Measurements from ENCODE around the gene GFOD2. TPM values are rescaled to one million over a fixed set of nuclear protein-coding genes. Genes with fewer than 3 reads are reported as not detected.
A peak's percentile ranks its signal among the peaks of the same experiment; 100 is the strongest.

The GFOD2 gene
- total RNA-seq, 1 donor from 2014 or later, result 31.7 TPM

DNA sequence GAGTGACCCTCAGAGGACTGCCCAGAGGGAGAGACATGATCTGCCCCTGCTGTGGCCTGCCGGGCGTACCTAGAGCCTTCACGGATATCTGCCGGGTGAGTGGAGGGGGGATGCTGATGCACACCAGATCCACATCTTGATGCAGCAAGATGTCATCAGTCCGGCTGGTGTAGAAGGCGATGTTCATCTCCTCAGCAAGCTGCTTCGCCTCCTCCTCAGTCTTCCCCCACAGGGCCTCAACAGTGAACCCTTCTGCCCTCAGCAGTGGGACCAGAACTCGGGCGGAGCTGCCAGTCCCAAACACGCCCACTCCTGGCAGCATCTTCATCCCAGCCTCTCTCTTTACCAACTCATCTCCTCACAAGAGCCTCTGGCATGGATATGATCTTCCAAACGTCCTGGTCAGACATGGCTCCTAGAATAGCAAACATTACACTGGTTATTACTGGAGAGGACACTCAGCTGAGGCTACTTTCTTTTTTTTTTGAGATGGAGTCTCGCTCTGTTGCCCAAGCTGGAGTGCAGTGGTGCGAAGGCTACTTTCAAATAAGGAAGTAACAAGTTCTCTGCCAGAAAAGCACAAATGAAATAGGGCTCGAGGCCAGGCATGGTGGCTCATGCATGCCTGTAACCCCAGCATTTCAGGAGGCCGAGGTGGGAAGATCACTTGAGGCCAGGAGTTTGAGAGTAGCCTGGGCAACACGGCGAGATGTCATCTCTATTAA, 33.6 kb downstream of the GFOD2 start:
- no peaks in the 10 kb centered on the region for H3K9me3 Mint-ChIP-seq
- H3K27me3 Mint-ChIP-seq, result no peaks in the 10 kb centered on the region
- TF ChIP-seq, protein P1, sequence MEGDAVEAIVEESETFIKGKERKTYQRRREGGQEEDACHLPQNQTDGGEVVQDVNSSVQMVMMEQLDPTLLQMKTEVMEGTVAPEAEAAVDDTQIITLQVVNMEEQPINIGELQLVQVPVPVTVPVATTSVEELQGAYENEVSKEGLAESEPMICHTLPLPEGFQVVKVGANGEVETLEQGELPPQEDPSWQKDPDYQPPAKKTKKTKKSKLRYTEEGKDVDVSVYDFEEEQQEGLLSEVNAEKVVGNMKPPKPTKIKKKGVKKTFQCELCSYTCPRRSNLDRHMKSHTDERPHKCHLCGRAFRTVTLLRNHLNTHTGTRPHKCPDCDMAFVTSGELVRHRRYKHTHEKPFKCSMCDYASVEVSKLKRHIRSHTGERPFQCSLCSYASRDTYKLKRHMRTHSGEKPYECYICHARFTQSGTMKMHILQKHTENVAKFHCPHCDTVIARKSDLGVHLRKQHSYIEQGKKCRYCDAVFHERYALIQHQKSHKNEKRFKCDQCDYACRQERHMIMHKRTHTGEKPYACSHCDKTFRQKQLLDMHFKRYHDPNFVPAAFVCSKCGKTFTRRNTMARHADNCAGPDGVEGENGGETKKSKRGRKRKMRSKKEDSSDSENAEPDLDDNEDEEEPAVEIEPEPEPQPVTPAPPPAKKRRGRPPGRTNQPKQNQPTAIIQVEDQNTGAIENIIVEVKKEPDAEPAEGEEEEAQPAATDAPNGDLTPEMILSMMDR (conservative IDR thresholded peaks at IDR 0.05), result no peak
- H3K4me1 Mint-ChIP-seq (ENCODE audit: unreplicated experiment), result no peaks in the 10 kb centered on the region
- peaks cover 11% of the 10 kb centered on the region for H3K36me3 Mint-ChIP-seq
- H3K4me3 Mint-ChIP-seq, result no peak overlapping the region
- H3K27ac Mint-ChIP-seq, result no peak overlapping the region
- DNase-seq (ENCODE audit: extremely low spot score, unreplicated experiment), result no peak

DNA sequence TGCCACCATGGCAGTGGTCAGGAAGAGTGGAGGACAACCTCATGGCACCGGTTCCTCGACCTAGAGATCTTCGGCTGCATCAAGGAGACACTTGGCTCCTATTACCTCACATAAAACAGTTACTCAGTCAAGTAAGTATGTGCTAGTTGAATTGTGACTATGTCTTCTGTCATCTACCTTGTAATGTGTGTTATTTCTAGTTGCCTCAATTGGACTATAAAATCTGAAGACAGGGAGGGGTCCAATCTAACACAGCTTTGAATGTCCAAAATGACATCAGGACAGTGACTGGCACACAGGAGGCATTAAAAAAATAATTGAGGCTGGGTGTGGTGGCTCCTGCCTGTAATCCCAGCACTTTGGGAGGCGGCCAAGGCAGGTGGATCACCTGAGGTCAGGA, 35.3 kb downstream of the GFOD2 start:
- Mint-ChIP-seq H3K27ac (no peak overlapping the region), H3K4me3 (no peak overlapping the region), H3K36me3 (peaks cover 7% of the 10 kb centered on the region), H3K27me3 (no peaks in the 10 kb centered on the region), H3K9me3 (no peaks in the 10 kb centered on the region), H3K4me1 (ENCODE audit: unreplicated experiment) (no peaks in the 10 kb centered on the region)
- no peak for DNase-seq (ENCODE audit: extremely low spot score, unreplicated experiment)
- TF ChIP-seq, protein P1 (conservative IDR thresholded peaks at IDR 0.05), result no peak

DNA sequence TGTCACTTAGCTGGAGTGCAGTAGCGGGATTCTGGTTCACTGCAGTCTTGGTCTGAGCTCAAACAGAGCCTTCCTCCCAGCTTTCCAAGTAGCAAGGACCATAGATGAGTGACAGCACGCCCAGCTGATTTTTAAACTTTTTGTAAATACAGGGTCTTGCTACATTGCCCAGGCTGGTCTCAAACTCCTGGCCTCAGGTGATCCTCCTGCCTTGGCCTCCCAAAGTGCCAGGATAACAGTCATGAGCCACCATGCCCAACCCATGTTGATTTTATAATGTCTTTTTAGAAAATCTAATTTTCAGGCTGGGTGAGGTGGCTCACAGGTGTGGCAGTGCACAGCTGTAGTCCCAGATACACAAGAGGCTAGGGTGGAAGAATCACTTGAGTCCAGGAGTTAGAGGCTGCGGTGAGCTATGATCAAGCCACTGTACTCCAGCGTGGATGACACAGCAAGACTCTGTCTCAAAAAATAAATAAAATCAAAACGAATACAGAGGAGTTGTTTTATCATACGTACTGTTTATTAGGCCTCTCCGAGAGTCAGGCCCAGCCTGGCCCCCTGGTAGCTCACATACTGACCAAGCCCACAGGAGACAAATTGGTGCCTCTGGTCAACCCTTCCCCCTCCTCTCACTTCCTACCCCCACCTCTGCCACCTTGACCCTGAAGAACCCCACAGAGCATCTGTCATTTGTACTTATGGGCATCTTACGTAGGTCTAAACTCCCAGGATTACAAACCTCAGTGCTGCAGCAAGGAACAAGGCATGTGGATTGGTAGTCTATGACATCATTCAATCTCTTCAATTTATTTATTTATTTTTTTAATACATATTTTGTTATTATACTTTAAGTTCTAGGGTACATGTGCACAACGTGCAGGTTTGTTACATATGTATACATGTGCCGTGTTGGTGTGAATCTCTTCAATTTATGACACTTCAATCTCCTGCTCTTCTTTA, 38.9 kb downstream of the GFOD2 start:
- TF ChIP-seq, protein P1 (conservative IDR thresholded peaks at IDR 0.05), result no peak
- no peak overlapping the region for H3K27ac Mint-ChIP-seq
- DNase-seq (ENCODE audit: extremely low spot score, unreplicated experiment), result no peak
- peaks cover 4% of the 10 kb centered on the region for H3K36me3 Mint-ChIP-seq
- peaks cover 5% of the 10 kb centered on the region for H3K4me1 Mint-ChIP-seq (ENCODE audit: unreplicated experiment)
- H3K4me3 Mint-ChIP-seq, result no peak overlapping the region
- H3K9me3 Mint-ChIP-seq, result no peaks in the 10 kb centered on the region
- H3K27me3 Mint-ChIP-seq, result no peaks in the 10 kb centered on the region

DNA sequence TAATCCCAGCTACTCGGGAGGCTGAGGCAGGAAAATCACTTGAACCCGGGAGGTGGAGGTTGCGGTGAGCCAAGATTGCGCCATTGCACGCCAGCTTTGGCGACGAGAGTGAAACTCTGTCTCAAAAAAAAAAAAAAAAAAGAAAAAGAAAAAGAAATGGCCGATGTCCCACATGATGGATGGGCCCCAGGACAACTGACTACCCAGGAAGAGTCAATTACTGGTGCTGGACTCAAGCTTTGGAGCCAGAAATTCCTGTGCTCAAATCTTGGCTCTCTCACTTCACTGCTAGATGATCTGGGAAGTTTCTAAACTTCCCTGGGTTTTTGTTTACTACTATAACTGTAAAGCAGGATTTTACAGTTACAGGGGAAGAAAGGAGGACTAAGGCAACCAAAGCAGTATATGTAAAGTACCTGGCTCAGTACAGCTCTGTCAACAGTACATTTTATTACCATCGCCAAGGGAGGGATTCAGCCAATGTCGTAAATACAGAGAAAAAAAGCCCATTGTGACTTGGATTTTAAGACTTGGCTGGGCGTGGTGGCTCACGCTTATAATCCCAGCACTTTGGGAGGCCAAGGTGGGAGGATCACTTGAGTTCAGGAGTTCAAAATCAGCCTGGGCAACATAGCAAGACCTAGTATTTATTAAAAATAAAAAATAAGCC, 40.6 kb downstream of the GFOD2 start:
- peak overlapping the region; percentile 42 for H3K27ac Mint-ChIP-seq
- no peak for DNase-seq (ENCODE audit: extremely low spot score, unreplicated experiment)
- H3K27me3 Mint-ChIP-seq, result no peaks in the 10 kb centered on the region
- H3K4me3 Mint-ChIP-seq, result no peak overlapping the region
- no peaks in the 10 kb centered on the region for H3K9me3 Mint-ChIP-seq
- TF ChIP-seq, protein P1 (conservative IDR thresholded peaks at IDR 0.05), result no peak
- no peaks in the 10 kb centered on the region for H3K36me3 Mint-ChIP-seq
- H3K4me1 Mint-ChIP-seq (ENCODE audit: unreplicated experiment), result peaks cover 14% of the 10 kb centered on the region

DNA sequence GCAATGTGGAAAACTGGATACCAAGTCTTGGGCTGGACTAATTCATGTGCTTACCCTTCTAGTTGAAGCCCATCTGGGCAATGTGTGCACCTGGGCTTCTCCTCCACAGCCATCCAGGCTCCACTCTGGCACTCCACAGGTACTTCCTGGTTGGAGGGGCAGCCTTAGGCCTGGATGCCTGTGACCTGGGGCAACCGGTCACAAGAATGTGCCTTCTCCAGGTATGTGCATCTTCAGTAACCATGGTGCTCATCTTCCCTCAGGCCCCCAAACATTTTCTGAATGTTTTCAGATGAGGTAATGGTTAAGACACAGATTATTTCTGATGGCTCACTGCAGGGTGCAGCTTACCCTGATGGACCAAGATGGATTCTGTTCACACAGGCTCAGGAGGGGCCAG, 41.4 kb downstream of the GFOD2 start:
- Mint-ChIP-seq H3K36me3 (no peaks in the 10 kb centered on the region), H3K4me3 (no peak overlapping the region), H3K4me1 (ENCODE audit: unreplicated experiment) (peaks cover 17% of the 10 kb centered on the region), H3K27me3 (no peaks in the 10 kb centered on the region), H3K27ac (peak overlapping the region; percentile 87), H3K9me3 (no peaks in the 10 kb centered on the region)
- DNase-seq (ENCODE audit: extremely low spot score, unreplicated experiment), result no peak
- TF ChIP-seq, protein P1 (conservative IDR thresholded peaks at IDR 0.05), result no peak

Measured in type B pancreatic cell (in vitro differentiated cells).